ENCODE data around the gene NHLH2.

DNA sequence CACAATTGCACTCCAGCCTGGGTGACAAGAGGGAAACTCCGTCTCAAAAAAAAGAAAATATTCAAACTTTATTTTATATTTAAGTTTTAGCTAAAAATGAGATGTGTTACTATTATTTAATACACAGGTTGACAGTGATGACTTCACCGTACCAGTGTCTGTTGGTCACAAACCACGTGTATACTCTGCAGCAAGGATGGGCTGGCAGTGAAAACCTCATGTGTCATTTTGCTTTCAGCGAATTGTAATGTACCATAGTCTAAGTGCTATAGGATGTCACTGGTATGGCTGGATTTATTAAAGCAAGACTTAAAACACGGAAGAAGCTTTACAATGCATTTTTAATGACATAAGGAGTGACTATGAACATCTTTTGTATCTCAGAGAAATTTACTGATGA, 28.1 kb upstream of the NHLH2 start:
- TF ChIP-seq, protein P1, sequence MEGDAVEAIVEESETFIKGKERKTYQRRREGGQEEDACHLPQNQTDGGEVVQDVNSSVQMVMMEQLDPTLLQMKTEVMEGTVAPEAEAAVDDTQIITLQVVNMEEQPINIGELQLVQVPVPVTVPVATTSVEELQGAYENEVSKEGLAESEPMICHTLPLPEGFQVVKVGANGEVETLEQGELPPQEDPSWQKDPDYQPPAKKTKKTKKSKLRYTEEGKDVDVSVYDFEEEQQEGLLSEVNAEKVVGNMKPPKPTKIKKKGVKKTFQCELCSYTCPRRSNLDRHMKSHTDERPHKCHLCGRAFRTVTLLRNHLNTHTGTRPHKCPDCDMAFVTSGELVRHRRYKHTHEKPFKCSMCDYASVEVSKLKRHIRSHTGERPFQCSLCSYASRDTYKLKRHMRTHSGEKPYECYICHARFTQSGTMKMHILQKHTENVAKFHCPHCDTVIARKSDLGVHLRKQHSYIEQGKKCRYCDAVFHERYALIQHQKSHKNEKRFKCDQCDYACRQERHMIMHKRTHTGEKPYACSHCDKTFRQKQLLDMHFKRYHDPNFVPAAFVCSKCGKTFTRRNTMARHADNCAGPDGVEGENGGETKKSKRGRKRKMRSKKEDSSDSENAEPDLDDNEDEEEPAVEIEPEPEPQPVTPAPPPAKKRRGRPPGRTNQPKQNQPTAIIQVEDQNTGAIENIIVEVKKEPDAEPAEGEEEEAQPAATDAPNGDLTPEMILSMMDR (IDR thresholded peaks at IDR 0.05; ENCODE audit: poor library complexity) = no peak
- TF ChIP-seq EZH2phosphoT487 (IDR thresholded peaks at IDR 0.05; ENCODE audit: low read depth, severe bottlenecking, unreplicated experiment) = no peak
- no peak for TF ChIP-seq EZH2 (IDR thresholded peaks at IDR 0.05; ENCODE audit: borderline replicate concordance)
